NOMO-1 treated with dmso at 0.1 percent for 144 hours (cell line): ENCODE data around the gene SRSF9.
"Not testable (repeated sequence)": the region's sequence is repeated elsewhere in the genome, so short reads cannot be mapped to it uniquely, and the experiment has no call there.

Experiments used
- DNase-seq: peaks from one replicate; lab custom pipeline; 2025; ENCODE audit not compliant: unreplicated experiment; lab: John Stamatoyannopoulos, UW

The SRSF9 gene

DNA sequence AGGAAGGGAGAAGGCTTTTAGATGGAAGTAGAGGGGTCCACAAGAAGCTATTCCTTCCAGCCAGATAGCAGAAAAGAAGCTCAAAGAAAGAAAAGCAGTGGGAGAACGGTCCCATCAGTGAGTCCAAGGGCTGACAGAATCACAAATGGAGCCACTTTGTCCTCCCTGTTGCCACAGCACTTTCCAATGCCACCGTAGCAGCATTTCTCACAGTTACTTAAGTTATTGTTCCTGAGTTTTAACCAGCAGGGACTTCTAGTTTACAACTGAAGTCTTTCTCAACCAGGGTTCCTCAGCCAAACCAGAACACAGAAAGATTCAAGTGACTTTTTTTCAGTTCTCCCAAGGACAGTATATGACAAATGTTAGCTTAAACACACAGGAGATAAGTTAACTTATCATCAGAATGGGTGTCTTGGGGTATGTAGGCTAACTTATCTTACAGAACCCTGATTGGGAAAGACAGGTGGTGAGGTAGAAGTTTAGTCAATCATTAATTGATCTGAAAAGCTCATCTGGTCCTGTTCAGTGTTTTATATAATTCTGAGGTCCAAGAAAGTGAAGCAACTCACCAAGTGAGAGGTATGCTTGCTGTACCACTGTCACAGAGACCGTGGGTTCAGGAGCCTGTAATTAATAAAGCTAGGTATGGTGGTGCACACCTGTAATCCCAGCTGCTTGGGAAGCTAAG lies 16.3 kb downstream of the SRSF9 start:
- DNase-seq = no peak

DNA sequence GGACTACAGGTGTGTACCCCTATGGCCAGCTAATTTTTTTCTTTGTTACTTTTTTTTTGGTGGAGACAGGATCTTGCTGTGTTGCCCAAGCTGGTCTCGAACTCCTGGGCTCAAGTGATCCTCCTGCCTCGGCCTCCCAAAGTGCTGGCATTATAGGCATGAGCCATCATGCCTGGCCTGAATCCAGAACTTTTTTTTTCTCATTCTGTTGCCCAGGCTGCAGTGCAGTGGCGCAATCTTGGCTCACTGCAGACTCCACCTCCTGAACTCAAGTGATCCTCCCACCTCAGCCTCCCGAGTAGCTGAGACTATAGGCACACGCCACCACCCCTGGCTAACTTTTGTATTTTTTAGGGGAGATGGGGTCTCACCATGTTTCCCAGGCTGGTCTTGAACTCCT lies 17.0 kb downstream of the SRSF9 start:
- not testable (repeated sequence) for DNase-seq

DNA sequence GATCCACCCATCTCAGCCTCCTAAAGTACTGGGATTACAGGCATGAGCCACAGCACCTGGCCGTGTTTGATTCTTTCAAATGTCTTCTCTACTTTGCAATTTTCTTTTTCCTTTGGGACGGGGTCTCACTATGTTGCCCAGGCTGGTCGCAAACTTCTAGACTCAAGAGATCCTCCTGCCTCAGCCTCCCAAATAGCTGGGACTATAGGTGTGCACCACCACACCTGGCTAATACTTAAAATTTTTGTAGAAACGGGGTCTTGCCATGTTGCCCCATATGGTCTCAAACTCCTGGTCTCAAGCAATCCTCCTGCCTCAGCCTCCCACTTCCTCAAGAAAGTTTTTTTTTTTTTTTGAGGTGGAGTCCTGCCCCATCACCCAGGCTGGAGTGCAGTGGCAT lies 21.6 kb downstream of the SRSF9 start:
- DNase-seq = no peak

DNA sequence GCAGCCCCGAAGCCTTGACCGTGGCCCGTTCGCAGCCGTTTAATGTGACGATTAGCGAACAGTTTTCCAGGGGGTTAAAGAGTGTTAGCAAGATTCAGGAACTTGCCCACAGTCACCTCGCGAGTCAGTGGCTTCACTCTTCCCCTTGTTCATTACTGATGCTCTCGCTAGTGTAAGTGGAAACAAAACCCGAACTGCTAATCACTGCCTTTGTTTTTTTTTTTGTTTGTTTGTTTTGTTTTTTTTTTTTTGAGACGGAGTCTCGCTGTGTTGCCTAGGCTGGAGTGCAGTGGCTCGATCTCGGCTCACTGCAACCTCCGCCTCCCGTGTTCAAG lies 22.7 kb downstream of the SRSF9 start:
- not testable (repeated sequence) for DNase-seq

DNA sequence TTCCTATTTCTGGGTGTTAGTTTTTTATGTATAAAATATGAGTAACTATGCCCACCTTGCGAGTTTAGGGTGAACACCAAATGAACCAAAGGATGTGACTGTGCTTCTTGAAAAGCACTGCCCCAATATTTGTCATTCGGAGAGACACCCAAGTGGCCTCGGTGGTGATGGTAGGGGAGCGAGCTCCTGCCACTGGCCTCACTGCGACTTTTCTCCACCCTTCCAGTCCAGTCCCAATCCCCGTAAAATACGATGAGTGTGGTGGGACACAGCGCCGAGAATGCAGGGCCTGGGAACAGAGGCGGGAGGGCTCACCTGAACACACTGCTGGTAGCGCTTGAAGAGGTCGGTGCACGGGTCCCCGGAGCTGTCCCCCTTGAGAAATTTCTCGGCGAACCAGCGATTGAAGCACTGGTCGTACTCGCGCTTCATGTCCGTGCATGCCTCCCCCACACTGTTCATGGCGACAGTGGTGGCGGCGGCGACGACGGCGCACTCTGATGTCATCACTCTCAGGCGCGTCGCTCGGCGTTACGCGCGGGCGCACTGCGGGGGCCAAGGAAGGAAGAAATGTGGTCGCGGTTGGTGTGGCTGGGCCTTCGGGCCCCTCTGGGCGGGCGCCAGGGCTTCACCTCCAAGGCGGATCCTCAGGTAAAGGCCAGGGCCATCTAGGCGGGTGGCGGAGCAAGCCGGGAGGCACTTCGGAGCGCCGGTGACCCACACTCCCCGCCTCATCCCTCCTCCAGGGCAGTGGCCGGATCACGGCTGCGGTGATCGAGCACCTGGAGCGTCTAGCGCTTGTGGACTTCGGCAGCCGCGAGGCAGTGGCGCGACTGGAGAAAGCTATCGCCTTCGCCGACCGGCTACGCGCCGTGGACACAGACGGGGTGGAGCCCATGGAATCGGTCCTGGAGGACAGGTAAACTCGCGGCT lies 23.4 kb downstream of the SRSF9 start, which contains the start of the genes GATC and TRIAP1:
GATC (plus strand) TSS at position 534 of the 933 bp plus-strand sequence; CDS start at position 571, 37 bp downstream.
TRIAP1 (minus strand) TSS at position 474 of the 933 bp plus-strand sequence; CDS start at position 462, 12 bp downstream.
- DNase-seq = peak; percentile 83

DNA sequence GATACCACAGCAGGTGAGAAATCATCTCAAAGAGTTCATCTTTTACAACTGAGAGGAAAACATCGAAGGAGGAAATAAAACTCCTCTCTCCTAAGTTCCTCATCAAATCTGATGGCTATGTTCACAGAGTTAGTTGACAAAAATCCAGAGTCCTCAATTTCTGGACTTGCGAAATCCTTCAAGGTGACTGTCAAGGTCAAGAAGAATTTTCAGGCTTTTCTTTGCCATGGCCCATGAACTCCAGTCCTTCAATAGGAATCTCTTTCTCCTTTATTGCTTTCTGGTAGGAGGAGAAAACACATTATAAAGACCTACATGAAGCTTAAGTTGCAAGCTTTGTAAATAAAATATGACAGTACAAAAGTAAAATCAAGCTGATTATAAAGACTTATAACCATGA lies 24.9 kb downstream of the SRSF9 start:
- DNase-seq = no peak

DNA sequence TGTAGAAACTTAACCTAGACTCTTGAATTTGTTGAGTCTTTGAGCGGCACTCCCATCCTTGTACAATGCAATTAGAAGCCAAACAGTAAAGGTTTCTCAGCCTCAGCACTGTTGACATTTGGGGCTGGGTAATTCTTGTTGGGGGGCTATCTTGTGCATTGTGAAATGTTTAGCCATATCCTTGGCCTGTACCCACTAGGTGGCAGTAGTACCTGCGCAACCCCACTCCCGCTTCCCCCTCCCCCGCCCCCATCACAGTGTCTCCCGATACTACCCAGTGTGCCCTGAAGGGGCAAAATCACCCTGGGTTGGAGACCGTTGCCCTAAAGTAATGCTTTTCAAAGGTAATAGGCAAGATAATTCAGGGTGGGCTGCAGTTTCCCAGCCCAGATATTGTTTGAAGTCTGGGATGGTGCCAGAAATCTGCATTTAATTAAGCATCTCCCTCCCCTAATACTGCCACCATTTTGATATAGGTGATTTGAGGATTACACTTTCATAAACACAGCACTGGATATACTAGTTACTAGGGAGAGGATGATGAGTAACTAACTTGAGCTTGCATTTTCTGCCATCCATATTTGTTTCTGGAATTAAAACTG lies 29.8 kb downstream of the SRSF9 start:
- DNase-seq = peak; percentile 23

DNA sequence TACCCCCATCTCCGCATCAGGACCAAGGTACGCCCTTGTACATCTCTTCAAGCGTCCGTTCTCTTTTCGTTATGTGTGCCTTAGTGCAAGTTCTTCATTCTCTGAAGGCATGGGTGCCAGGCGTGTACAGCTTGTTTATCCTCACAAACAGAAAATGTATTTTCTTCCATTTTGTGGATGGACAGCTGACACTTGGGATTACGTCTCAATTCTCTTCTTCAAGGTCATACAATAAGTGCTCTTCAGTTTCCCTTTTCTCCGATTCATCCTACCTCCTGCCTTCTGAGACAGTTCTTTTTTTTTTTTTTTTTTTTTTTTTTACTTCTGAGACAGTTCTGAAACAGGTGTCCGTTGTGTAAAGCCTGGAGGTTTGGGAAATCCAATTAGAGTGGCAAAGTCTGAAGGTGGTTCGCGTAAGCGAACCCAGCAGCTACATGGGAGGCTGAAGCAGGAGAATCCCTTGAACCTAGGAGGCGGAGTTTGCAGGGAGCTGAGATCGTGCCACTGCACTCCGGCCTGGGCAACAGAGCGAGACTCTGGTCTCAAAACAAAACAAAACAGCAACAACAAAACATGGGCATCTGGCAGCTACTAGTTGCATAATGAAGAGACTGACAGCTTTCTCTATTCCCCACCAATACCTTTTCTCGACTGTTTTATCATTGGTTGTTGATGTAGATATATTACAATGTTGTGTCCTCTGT lies 30.9 kb downstream of the SRSF9 start:
- no peak for DNase-seq

DNA sequence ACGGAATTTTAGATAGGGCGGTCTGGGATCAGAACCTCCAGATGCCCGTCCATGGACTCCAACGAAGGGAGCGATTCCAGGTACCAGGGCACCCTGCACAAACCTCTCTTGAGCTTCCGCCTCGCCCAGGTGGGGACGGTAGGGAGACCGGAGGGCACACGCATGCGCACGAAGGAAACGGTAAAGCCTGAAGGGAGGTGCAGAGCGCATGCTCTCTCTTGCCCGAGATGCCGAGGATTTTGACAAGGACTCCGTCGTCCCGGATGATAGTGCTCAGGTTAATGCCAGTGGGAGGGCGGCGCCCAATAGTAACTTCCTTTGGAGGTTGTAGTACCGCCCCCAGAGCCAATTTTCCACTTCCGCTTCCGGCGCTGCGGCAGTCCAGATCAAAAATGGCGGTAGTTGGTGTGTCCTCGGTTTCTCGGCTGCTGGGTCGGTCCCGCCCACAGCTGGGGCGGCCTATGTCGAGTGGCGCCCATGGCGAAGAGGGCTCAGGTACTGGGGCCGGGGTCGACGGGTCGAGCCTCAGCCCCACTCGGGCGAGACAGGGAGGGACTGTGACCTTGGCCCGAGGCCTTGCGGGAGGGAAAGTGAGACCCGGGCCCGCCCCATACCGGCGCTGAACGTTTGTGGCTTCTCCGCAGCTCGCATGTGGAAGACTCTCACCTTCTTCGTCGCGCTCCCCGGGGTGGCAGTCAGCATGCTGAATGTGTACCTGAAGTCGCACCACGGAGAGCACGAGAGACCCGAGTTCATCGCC lies 31.6 kb downstream of the SRSF9 start, which contains the start of gene COX6A1:
COX6A1 (plus strand) TSS at position 379 of the 760 bp plus-strand sequence; CDS start at position 393, 14 bp downstream.
- DNase-seq = peak; percentile 97

DNA sequence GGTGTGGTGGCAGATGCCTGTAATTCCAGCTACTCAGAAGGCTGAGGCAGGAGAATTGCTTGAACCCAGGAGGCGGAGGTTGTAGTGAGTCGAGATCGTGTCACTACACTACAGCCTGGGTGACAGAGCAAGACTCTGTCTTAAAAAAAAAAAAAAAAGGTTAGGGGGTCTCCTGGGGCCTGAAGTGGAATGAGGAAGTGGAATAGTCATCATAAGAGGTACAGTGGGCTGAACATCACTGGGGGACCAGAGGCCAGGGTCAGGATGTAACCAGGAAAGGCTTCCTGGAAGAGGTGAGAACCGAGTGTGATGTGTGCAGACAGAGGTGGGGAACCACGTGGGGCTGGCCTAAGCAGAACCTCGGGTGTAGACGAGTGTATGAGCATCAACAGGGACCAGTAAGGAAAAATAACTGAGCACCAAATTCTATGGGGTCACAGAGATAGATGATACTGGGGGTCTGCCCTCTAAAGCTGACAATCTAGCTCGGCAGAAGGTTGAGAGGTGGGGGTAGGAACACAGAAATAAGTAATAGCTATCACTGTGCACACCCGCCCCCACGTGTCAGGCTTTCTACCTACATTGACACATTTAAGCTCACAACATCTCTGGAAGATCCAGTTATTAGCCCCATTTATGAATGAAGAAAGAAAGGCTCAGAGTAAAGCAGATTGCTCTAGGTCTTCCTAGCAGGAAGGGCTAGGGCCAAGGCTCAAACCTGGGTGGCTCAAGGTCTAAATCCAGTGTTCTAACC lies 36.6 kb downstream of the SRSF9 start:
- DNase-seq = no peak

DNA sequence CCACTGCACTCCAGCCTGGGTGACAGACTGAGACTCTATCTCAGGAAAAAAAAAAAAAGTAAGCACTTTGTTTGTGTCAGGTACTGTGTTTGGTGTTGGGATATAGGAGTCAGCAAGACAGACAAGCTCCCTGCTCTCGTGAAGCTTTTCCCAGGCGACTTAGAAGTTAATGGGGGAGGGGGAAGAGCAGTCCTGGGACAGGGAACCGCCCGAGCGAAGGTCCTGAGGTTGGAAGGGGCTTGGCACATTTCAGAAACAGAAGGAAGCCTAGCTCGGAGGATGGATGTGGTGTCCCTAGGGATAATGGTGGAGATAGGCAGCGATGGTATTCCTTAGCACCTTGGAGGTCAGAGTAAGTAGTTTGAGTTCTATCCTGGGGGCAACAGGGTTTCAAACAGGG lies 40.2 kb downstream of the SRSF9 start:
- no peak for DNase-seq

DNA sequence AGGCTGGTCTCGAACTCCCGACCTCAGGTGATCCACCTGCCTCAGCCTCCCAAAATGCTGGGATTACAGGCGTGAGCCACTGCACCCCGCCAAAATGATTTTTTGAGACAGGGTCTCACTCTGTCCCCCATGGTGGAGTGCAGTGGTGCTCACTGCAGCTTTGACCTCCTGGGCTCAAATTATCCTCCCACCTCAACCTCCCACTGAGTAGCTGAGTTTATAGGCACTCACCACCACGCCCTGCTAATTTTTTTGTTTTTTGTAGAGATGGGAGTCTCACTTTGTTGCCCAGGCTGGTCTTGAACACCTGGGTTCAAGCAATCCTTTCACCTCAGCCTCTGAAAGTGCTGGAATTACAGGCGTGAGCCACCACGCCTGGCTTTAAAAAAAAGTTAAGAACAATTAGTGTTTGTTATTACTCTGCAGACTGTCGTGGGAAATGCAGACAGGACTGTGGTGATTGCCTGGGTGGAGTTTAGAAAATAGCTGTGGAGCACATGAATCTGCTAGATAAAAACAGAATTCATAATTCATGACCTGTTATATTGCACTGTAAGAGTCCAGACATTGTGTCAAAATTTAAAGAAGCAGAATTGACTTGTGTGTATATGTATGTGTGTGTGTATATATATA lies 40.8 kb downstream of the SRSF9 start:
- DNase-seq = no peak

DNA sequence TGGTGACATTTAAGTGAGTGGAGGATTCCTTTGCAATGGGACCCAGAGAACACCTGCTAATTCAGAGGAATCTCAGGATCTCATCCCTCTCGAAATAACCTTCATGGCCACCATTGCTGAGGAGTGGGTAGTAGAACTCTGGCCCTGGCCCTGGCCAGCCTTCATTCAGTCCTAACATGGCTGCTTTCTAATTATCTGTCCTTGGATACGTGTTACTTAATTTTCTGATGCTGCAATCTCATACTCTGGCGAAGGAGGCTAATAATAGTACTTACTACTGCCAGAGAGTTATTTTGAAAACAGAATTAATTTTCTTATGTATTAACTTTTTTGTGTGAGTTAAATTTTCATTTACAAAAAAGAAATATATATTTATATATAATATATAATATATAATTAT lies 43.8 kb downstream of the SRSF9 start:
- DNase-seq = no peak

DNA sequence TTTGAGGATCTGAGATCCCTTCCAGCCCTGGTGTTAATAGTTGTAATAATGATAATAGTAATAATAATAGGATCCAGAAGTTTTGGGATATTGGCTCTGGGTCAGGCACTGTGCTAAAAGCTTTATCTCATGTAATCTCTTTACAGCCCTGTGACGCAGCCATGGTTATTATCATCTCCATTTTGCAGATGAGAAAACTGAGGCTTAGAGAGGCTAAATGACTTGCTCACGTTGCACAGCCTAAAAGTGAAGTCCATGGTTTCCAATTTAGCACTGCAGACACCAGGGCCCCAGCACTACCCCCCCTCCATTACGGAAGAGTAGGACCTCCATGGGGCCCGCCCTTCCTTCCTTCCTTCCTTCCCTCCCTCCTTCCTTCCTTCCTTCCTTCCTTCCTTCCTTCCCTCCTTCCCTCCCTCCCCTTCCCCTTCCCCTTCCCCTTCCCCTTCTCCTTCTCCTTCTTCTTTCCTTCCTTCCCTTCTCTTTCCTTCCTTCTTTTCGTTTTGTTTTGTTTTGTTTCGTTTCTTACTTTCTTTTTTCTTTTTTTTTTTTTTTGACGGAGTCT lies 46.6 kb downstream of the SRSF9 start:
- no peak for DNase-seq

DNA sequence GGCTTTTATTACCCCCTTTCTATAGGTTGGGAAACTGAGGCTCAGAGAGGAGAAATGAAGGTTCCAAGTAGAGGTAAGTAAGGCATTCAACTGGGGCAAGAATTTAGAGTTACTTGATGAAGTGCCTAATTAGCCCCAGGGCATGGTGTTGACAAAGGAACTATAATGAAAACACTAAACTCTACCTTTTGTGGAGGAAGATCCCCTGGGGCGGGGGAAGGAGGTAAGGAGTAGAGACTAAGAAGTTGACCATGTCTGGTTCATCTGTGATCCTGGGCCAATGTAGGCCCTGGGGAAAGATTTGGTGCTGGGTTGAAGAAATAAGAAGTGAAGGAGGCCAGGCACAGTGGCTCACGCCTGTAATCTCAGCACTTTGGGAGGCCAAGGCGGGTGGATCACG lies 47.8 kb downstream of the SRSF9 start:
- DNase-seq = no peak

DNA sequence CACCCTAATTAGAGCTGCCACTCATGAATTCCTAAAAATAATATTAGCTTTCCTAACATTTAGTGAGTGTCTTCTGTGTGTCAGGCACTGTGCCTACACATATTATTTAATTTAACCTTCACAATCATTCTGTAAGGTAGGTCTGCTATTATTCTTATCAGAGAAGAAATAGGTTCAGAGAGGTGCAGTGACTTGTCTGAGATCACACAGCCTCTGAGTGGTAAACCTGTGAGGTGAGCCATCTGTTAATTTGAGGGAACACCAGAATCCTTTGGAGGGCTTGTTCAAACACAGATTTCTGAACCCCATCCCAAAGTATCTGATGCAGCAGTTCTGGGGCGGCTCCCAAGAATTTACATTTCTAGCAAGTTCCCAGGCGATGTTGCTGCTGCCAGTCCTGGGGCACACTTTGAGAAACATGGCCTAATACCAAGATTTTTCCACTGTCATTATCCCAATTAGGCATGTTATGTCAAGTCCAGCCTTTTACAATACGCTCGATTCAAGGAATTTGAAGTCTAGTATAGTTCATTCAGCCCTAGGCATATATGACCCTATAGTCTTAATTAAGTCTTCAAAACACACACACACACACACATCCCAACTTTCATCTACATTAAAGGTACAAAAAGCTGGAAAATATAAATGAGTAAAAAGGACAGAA lies 51.5 kb downstream of the SRSF9 start:
- DNase-seq = no peak

DNA sequence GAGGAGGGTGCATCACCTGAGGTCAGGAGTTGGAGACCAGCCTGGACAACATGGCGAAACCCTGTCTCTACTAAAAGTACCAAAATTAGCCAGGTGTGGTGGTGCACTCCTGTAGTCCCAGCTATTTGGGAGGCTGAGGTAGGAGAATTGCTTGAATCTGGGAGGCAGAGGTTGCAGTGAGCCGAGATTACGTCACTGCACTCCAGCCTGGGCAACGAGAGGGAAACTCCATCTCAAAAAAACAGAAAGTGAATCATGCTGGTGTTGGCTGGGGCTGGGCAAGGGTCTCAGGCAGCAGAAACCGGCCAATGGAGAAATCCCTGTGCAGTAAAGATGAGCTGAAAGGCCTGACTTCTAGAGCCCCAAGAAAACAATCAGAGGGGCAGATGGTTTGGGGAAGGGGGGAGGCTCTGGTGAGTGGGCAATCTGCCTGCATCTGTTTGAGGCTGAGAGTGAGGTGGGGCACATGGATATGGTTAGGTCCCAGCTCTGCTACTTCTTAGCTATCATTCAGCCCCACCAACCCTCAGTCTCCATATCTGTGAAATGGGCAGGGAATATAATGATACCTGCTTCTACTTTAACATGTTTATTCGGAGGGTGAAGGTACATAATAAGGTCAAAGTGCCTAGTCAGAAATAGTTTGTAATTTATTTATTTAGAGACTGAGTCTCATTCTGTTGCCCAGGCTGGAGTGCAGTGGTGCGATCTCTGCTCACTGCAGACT lies 52.9 kb downstream of the SRSF9 start:
- no peak for DNase-seq
